ENCODE results near the gene FAM149B1. TPM values are rescaled to one million over a fixed set of nuclear protein-coding genes. Genes with fewer than 3 reads are reported as not detected.

FAM149B1 gene
- polyA plus RNA-seq, 1 experiment: 42.9 TPM

- no peaks in the 10 kb centered on the region; the same call in 1 of the 2 replicates for H3K9me3 ChIP-seq (ENCODE audit: control insufficient read depth, insufficient read depth, low read length)
- ChIA-PET CTCF (no interaction called here), POLR2A (interaction anchor here (0.7 to 1.5 kb wide), 4 partner anchors 8 to 167 kb away, joined by 3 to 6 read pairs (median 4); partner anchors contain the start of gene ANXA7)
- H3K27ac ChIP-seq (ENCODE audit: low read depth, low read length): peak overlapping the region; percentile 77
- no peak for TF ChIP-seq CTCF (IDR thresholded peaks at IDR 0.05; ENCODE audit: low read depth, low read length)
- peak overlapping the region; percentile 92 for H3K4me3 ChIP-seq (ENCODE audit: low read depth, low read length)
- DNase-seq (ENCODE audit: low read depth, low spot score): no peak
- H3K27me3 ChIP-seq (ENCODE audit: control insufficient read depth, insufficient read depth, low read length): no peaks in the 10 kb centered on the region
Measured at GRCh38 chr10:73246322-73246645, 78.4 kb downstream of the FAM149B1 start.

GRCh38 chr10:73246646-73247508, 79.0 kb downstream of the FAM149B1 start, which contains the start of gene DNAJC9:
Gene DNAJC9, minus strand, starts transcription at chr10:73247255. Its CDS starts 66 bp downstream, at chr10:73247189.
- CTCF ChIA-PET: no interaction called here
- POLR2A ChIA-PET: interaction anchor here (0.6 to 1.5 kb wide), 5 partner anchors 8 to 237 kb away, joined by 3 to 6 read pairs (median 5); partner anchors contain the start of gene ANXA7
- TF ChIP-seq CTCF (IDR thresholded peaks at IDR 0.05; ENCODE audit: low read depth, low read length): no peak

GRCh38 chr10:73247509-73248258, 79.8 kb downstream of the FAM149B1 start:
- no peak for TF ChIP-seq CTCF (IDR thresholded peaks at IDR 0.05; ENCODE audit: low read depth, low read length)
- ChIA-PET CTCF (no interaction called here), POLR2A (interaction anchor here (0.6 to 1.5 kb wide), 4 partner anchors 9 to 238 kb away, joined by 3 to 6 read pairs (median 5); no protein-coding TSS in a partner anchor)
- Histone ChIP-seq H3K9me3 (ENCODE audit: control insufficient read depth, insufficient read depth, low read length) (no peaks in the 10 kb centered on the region; the same call in 1 of the 2 replicates), H3K27me3 (ENCODE audit: control insufficient read depth, insufficient read depth, low read length) (no peaks in the 10 kb centered on the region), H3K4me3 (ENCODE audit: low read depth, low read length) (peak overlapping the region; percentile 92), H3K27ac (ENCODE audit: low read depth, low read length) (peak overlapping the region; percentile 59)
- peak; percentile 16 for DNase-seq (ENCODE audit: low read depth, low spot score)

More at GRCh38 chr10:73246646-73247508, 79.0 kb downstream of the FAM149B1 start, which contains the start of gene DNAJC9:
- Histone ChIP-seq H3K9me3 (ENCODE audit: control insufficient read depth, insufficient read depth, low read length) (no peaks in the 10 kb centered on the region; the same call in 1 of the 2 replicates), H3K4me3 (ENCODE audit: low read depth, low read length) (peak within 1 kb of the TSS; percentile 92), H3K27me3 (ENCODE audit: control insufficient read depth, insufficient read depth, low read length) (no peaks in the 10 kb centered on the region), H3K27ac (ENCODE audit: low read depth, low read length) (peak within 1 kb of the TSS; percentile 77)
- DNase-seq (ENCODE audit: low read depth, low spot score): peak; percentile 81

GRCh38 chr10:73248259-73248724, 80.4 kb downstream of the FAM149B1 start:
- Histone ChIP-seq H3K4me3 (ENCODE audit: low read depth, low read length) (no peak overlapping the region), H3K27me3 (ENCODE audit: control insufficient read depth, insufficient read depth, low read length) (no peaks in the 10 kb centered on the region), H3K27ac (ENCODE audit: low read depth, low read length) (no peak overlapping the region), H3K9me3 (ENCODE audit: control insufficient read depth, insufficient read depth, low read length) (no peaks in the 10 kb centered on the region; the same call in 1 of the 2 replicates)
- ChIA-PET POLR2A (interaction anchor here (0.6 kb wide), 1 partner anchor 526 kb away, joined by 5 read pairs; no protein-coding TSS in a partner anchor), CTCF (no interaction called here)
- no peak for DNase-seq (ENCODE audit: low read depth, low spot score)
- no peak for TF ChIP-seq CTCF (IDR thresholded peaks at IDR 0.05; ENCODE audit: low read depth, low read length)
